SK-N-MC (cell line): ENCODE measurements around the gene SF3A1.

Source experiments
- EZH2 ChIP-seq: fragments of 200-600 bp; sonication (generic); IDR thresholded peaks from one replicate; pipeline ENCODE4 v1.6.1; 2017; ENCODE audit warnings: antibody characterized with exemption
- FOXP2 ChIP-seq: optimal IDR thresholded peaks from 2 replicates; pipeline ENCODE3; 2011; ENCODE audit warnings: mild to moderate bottlenecking, moderate library complexity; ENCODE audit not compliant: insufficient read depth; ENCODE audit errors: extremely low read length, control extremely low read depth
- POLR2AphosphoS5 ChIP-seq: IDR thresholded peaks from 2 replicates; pipeline ENCODE4 v1.6.1; 2012; ENCODE audit warnings: mild to moderate bottlenecking, low read depth, low read length, borderline replicate concordance

- TF ChIP-seq POLR2AphosphoS5 = no peak
- no peak for TF ChIP-seq EZH2
- no peak for TF ChIP-seq FOXP2
These were observed 38.9 kb downstream of the SF3A1 start for GRCh38 chr22:30317778-30318177.
